DMS53 (cell line): ENCODE data around the gene TLL2.

Source experiments
- DNase-seq: peaks from one replicate; lab custom pipeline; 2025; lab: John Stamatoyannopoulos, UW

The TLL2 gene

DNA sequence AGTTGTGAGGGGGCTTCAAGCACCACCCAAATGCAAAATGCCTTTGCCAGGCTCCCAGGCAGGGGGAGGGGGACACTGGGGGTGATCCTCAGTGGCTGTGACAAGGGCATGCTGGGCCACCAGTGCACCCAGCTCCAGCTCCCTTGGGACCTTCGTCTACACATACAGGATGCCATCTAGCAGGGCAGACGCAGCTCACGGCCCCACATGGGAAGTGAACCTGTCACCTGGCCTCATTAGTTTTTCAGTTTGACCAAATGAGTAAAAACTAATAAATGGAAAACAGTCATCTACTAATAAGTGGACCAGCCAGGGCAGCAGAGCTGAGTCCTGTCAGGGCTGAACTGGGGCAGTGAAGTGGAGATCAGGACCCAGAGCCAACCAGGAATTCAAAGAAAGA, 50.2 kb downstream of the TLL2 start:
- DNase-seq, result no peak

DNA sequence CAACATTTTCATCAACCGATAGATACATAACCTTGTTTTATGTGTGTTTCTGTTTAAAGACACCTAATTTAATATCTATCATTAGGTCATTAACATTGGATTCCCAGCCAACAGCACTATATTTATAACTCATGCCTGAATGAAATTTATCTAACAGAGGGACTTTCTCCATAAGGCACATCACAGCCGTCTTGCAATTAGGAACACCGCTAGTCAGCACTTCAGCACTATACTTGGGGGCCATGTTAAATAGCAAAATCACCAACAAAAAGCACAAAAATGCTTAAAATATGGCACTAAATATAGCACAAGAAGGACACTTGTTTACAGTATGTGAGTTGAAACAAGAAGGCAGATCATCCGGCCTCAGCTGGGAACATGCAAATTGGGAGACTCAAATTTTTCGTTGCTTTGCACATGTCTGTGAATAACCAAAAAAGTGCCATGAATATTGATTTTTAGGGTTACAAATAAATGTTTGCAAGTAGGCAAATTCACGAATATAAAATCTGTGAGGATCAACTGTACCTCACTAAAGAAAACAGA, 51.0 kb downstream of the TLL2 start:
- no peak for DNase-seq

DNA sequence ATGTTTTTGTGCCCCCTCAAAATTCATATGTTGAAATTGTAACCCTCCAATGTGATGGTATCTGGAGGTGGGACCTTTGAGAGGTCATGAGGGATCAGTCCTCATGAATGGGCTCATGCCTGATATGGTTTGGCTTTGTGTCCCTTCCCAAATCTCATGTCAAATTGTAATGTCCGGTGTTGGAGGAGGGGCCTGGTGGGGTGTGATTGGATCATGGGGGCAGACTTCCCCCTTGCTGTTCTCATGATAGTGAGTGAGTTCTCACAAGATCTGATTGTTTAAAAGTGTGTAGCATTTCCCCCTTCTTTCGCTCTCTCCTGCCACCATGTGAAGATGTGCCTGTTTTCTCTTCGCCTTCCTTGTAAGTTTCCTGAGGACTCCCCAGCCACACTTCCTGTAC, 53.4 kb downstream of the TLL2 start:
- no peak for DNase-seq

GRCh38 chr10:96457341-96457740, 56.4 kb downstream of the TLL2 start:
- no peak for DNase-seq

GRCh38 chr10:96456296-96456840, 57.4 kb downstream of the TLL2 start:
- DNase-seq, result no peak

GRCh38 chr10:96453856-96454583, 59.7 kb downstream of the TLL2 start:
- DNase-seq, result peak; percentile 20

- no peak for DNase-seq
These were observed 61.1 kb downstream of the TLL2 start for GRCh38 chr10:96452494-96453153.

DNA sequence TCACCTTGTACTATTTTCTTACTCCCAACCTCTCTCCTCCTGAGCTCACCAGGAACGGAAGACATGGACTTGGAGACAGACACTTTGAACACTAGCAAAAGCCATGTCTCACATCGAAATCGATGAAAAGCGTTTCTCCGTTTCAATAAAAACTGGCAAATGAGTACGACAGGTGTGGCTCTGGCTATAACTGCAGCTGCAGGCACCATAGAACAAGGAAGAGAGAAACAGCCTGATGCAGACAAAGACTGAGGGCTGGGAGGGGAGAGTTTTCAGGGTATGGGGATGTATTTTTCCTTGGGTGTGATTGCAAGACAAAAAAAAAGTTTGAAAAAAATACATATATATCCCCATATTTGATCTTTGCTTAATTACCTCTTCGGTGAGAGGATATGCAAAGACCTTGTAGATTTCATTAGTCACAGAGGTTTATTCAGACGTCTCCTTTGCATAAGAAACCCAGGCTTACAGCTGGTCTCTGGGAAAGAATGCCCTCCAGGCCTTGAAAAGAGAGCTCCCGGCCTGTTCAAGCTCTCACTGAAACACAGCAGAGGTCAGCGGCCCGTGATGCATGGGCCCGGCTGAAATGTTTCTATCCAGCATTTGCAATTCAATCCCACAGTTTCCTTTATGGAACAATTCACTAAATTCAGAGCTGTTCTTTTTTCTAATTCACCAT, 63.1 kb downstream of the TLL2 start:
- no peak for DNase-seq

GRCh38 chr10:96448558-96448957, 65.2 kb downstream of the TLL2 start:
- no peak for DNase-seq

DNA sequence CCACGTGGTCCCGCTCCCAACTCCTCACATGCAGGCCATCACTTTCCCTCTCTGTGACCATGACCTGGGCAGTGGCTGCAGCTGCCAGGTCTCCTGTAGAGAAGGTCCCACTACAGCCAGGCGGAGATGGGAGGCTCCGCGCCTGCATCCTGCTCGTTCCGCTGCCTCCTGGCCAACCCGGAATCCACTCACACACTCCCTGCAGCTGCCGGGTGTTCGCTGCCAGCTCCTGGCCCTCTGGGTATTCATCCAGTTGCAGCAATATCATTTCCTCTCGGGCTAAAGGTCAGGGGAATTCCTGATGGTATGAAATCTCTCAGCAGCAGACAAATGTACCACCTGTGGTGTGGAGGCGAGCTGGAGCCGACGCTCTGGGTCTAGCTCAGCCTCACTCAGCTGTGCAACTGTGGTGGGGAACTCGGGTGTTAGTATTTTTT, 65.7 kb downstream of the TLL2 start:
- no peak for DNase-seq

DNA sequence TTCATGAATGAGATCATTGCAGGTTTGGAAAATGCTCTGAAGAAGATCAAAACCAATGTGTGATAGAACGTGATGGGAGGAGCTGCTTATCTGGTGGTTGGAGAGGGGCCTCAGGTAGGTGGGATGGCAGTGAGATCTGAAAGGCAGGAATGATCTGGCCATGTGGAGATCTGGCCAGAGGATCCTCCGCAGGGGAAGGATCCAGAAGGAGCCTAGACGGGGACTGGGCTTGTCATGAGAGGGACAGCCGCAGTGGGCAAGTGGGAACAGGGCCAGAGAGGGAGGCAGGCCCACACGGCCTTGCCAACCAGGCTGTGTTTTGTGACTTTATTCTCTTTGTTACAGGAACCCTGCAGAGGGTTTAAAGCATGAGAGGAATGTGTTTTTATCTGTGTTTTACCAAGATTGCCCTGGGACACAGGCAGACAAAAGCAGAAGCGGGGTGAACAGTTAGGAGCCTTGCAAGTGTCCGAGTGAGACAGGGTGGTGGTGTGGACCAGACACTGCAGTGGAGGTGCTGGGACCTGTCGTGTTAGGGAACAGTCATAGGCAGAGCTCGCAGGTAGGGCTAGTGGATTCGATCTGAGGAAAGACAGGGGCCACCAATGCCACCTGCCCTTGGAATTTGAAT, 66.6 kb downstream of the TLL2 start:
- no peak for DNase-seq

DNA sequence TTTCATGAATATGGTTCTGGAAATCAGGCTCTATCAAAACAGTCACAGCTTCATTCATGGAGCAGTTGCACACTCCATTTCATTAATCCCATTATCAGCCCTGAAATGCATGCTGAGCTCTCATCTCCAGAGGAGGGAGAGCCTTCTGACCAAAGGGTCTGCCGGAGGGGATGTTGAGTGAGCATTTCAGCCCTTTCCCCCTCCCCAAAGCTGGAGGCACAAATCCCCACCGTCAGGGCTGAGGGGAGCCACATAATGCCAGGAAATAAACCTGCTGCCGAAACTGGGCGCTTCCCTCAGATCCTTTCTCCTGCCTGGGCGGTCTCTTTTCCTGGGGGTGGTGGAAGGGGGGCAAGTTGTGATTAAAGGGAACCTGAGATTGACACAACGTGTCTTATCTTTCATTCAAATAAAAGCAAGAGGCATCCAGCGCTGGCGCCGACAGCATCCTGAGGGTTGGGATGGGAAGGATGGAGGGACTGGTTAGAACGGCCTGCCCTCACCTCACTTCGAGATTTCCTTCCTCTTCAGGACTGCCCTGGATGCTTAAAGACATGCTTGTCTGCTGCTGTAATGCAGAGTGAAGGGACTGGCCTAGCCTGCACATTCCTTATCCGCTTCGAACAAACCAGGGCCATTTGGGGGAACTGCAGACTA, 71.6 kb downstream of the TLL2 start:
- DNase-seq, result no peak

DNA sequence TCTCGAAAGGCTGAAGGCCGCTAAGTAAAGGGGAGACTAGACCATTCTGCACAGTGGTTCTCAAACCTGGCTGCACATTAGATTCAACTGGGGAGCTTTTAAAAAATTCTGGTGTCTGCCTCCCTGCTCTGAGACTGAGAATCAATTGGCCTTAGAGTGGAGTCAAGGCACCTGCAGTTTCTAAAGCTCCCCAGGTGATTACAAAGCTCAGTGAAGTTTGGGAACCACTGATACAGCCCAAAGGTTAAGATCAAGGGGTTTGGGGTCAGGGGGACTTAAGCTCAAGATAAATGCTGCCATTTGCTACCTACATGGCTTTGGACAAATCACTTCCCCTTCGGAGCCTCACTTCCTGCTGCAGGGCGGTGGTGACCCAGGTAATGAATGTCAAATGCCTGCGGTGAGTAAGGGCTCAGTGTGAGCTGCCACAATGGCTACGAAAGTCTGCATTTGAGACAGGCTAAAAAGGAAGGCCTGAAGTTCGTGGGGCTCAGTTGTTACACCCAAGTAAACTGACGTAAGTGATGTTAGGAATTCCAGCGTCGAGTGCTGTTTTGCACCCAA, 72.3 kb downstream of the TLL2 start:
- DNase-seq, result no peak

- DNase-seq, result no peak
These were observed 73.1 kb downstream of the TLL2 start for GRCh38 chr10:96440361-96441292.

- DNase-seq, result no peak
These were observed 74.0 kb downstream of the TLL2 start for GRCh38 chr10:96439725-96440124.

DNA sequence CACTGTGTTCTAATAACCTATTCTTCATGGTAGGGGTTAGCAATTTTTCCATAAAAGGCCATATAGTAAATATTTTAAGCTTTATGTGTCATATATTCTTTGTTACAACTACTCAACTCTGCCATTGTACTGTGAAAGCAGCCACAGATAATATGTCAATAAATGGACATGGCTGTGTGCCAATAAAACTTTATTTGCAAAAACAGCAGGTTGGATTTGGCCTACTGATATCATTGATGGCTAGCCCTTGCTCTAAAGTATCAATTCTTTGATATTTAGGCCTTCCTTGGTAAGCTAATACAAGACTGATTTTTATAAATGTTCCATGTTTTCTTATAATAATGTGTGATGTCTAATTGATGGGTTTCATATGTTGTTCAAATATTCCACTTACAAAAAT, 77.7 kb downstream of the TLL2 start:
- no peak for DNase-seq

- no peak for DNase-seq
These were observed 82.3 kb downstream of the TLL2 start for GRCh38 chr10:96431211-96431970.

GRCh38 chr10:96427291-96427690, 86.4 kb downstream of the TLL2 start:
- DNase-seq, result no peak

- DNase-seq, result no peak
These were observed 91.2 kb downstream of the TLL2 start for GRCh38 chr10:96422525-96422924.
